C4-2B (cell line): ENCODE results near the gene JAK1.

Source experiments
- H3K27ac ChIP-seq: fragments of 450-650 bp; 2 replicates; pipeline ENCODE4 v1.5.1; 2017
- CTCF ChIP-seq: fragments of 450-650 bp; conservative IDR thresholded peaks from 2 replicates; pipeline ENCODE4 v1.5.1; 2017; ENCODE audit warnings: mild to moderate bottlenecking
- ZFX ChIP-seq: fragments of 450-650 bp; IDR thresholded peaks from 2 replicates; pipeline ENCODE4 v1.6.1; 2017

The JAK1 gene

GRCh38 chr1:64811131-64811530 lies 155.2 kb downstream of the JAK1 start:
- no peak overlapping the region for H3K27ac ChIP-seq
- no peak for TF ChIP-seq ZFX
- no peak for TF ChIP-seq CTCF

GRCh38 chr1:64810001-64810400 lies 156.3 kb downstream of the JAK1 start:
- TF ChIP-seq CTCF (no peak), ZFX (no peak)
- H3K27ac ChIP-seq: no peak overlapping the region

- no peak overlapping the region for H3K27ac ChIP-seq
- TF ChIP-seq ZFX (no peak), CTCF (no peak)
Observed at GRCh38 chr1:64809309-64809708, 157.0 kb downstream of the JAK1 start.

GRCh38 chr1:64801851-64802523 lies 164.4 kb downstream of the JAK1 start:
- TF ChIP-seq ZFX (no peak), CTCF (no peak)
- H3K27ac ChIP-seq: no peak overlapping the region

- H3K27ac ChIP-seq: no peak overlapping the region
- TF ChIP-seq CTCF: no peak
- no peak for TF ChIP-seq ZFX
Observed at GRCh38 chr1:64798872-64799271, 167.5 kb downstream of the JAK1 start.

- no peak overlapping the region for H3K27ac ChIP-seq
- TF ChIP-seq CTCF: no peak
- TF ChIP-seq ZFX: no peak
Observed at GRCh38 chr1:64790832-64791487, 175.4 kb downstream of the JAK1 start.
